Measurements from ENCODE around the gene CYB5A. TPM values are rescaled to one million over a fixed set of nuclear protein-coding genes. Genes with fewer than 3 reads are reported as not detected.

CYB5A gene
- total and polyA plus RNA-seq, 2 of the 8 experiments (the other 6 are each of a cell fraction or from before 2014, with no cell fraction given), result 154 to 195 TPM

DNA sequence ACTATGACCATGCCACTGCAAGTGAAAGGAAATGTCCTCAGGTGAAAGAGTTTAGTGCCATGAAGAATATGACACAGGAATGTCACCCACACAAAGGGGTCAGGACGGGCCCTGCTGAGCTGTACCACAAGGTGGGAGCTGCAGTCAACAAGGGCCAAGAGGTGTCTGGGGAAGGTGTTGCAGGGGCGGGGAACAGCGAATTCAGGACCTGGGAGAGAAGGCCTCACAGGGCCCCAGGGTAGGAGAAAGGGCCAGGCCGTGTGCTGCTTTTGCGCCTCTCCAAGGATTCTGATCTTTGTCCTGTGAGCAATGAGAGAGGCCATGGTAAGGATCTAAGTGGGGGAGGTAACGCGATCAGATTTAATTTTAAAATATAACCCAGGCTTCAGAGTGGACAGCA lies 23.6 kb downstream of the CYB5A start (continued):
- TF ChIP-seq, protein P1, sequence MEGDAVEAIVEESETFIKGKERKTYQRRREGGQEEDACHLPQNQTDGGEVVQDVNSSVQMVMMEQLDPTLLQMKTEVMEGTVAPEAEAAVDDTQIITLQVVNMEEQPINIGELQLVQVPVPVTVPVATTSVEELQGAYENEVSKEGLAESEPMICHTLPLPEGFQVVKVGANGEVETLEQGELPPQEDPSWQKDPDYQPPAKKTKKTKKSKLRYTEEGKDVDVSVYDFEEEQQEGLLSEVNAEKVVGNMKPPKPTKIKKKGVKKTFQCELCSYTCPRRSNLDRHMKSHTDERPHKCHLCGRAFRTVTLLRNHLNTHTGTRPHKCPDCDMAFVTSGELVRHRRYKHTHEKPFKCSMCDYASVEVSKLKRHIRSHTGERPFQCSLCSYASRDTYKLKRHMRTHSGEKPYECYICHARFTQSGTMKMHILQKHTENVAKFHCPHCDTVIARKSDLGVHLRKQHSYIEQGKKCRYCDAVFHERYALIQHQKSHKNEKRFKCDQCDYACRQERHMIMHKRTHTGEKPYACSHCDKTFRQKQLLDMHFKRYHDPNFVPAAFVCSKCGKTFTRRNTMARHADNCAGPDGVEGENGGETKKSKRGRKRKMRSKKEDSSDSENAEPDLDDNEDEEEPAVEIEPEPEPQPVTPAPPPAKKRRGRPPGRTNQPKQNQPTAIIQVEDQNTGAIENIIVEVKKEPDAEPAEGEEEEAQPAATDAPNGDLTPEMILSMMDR (IDR thresholded peaks at IDR 0.05; ENCODE audit: control extremely low read depth in 1 of 3, insufficient read depth in 1 of 3, low read depth in 1 of 3, low read length in 3 of 3), result no peak

Measured in H1 (cell line).